Stomach smooth muscle (tissue), 2 donors: Measurements from ENCODE around the gene GRM2.

ENCODE experiments used
- H3K27ac ChIP-seq: one replicate; pipeline ENCODE4 v1.7.0; 2013; ENCODE audit warnings: mild to moderate bottlenecking, low read length, inconsistent platforms
- H3K27me3 ChIP-seq, 2 donors: one replicate each; pipeline ENCODE4 v1.7.0; 2013; ENCODE audit warnings: low read length in 2 of 2; ENCODE audit not compliant: insufficient read depth in 2 of 2, control insufficient read depth in 1 of 2
- H3K36me3 ChIP-seq, 2 donors: one replicate each; pipeline ENCODE4 v1.7.0; 2013; ENCODE audit warnings: low read length in 2 of 2; ENCODE audit not compliant: control insufficient read depth in 2 of 2, insufficient read depth in 2 of 2
- H3K4me1 ChIP-seq: one replicate; pipeline ENCODE4 v1.7.0; 2013; ENCODE audit warnings: low read length; ENCODE audit not compliant: control insufficient read depth, insufficient read depth
- H3K4me3 ChIP-seq, 2 donors: one replicate each; pipeline ENCODE4 v1.7.0; 2013; ENCODE audit warnings: low read length in 2 of 2
- H3K9ac ChIP-seq, 2 donors: one replicate each; pipeline ENCODE4 v1.7.0; 2013; ENCODE audit warnings: low read length in 2 of 2, mild to moderate bottlenecking in 1 of 2
- H3K9me3 ChIP-seq, 2 donors: one replicate each; pipeline ENCODE4 v1.7.0; 2013; ENCODE audit warnings: low read length in 2 of 2; ENCODE audit not compliant: control insufficient read depth in 2 of 2
- donor health status: healthy.
- donor health status: Pancreatic carcinoma.

Gene GRM2

DNA sequence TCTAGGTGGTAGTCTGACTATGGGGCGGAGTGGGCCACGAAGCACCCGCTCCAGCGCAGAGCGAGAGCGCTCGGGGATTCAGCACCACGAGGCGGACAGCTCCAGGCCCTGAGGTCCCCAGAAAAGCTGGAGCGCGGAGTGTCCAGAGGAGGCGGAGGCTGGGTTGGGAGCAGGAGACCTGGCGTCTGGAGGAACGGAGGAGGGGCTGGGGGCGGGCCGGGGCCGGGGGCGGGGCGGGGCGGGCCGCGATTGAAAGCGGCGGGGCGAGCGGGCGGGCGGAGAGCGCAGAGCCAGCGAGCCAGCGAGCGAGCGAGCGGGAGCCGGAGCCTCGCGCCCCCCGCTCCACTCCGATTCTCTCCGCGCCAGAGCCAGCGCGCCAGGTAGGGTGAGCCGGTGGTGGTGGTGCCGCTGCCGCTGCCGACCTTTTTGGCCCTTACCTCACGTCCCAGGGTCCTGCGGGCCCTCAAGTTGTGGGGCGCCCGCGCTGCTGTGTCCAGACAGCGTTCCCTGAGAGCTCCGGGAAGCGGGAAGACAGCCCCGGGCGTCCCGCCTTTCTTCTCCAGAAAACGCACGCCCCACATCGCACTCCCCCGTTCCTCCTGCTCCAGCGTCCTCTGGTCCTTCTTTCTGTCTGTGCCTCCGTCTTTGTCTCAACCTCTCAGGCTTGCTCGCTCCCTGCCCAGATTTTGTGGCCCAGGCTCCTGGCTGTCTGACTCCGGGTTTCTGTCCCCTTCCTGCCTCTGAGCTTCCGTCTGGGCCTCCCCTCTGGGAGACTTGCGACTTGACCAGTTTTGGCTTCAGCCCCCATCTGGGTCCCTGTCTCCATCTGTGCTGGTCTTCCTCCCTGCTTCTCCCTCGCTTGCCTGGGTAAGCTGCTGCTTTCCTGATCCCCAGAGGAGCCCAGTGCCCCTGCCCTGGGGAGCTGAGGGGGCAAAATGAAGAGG, at the start of gene GRM2:
Gene GRM2 (plus strand): TSS at position 281 of the 944 bp plus-strand sequence. CDS start 1,916 bp downstream, outside the sequence.
- H3K27ac ChIP-seq = no peak within 1 kb of the TSS
- peak within 1 kb of the TSS; percentile 31 to 58 for H3K4me3 ChIP-seq
- peaks cover 5% of the 10 kb centered on the region for H3K4me1 ChIP-seq
- H3K9ac ChIP-seq = no peak within 1 kb of the TSS
- peaks cover 0 to 12% of the 10 kb centered on the region in 2 donors for H3K27me3 ChIP-seq
- no peaks in the 10 kb centered on the region for H3K9me3 ChIP-seq
- peaks cover 4 to 18% of the 10 kb centered on the region in 2 donors for H3K36me3 ChIP-seq

DNA sequence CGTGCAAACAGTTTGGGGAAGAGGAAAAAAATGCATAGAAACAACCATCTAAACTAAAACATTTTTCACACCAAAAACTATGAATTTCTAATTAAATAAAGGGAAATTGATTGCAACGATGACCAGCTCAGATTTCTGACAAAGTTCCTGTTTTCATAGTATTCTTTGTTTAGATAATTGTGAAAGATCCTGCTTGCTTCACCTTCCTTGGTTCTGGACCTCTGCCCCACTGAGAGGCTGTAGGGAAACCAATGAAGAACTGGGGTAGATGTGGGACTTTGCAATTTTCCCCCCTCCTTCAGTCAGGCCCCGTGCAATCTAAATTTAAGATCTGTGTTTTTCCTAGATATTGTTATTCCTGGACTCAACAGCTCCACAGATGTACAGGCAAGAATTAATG, 49.6 kb upstream of the GRM2 start:
- no peak overlapping the region for H3K4me3 ChIP-seq
- peaks cover 20 to 37% of the 10 kb centered on the region in 2 donors for H3K36me3 ChIP-seq
- no peaks in the 10 kb centered on the region for H3K27me3 ChIP-seq
- no peak overlapping the region for H3K9ac ChIP-seq
- no peak overlapping the region for H3K27ac ChIP-seq
- no peaks in the 10 kb centered on the region for H3K9me3 ChIP-seq
- H3K4me1 ChIP-seq = no peaks in the 10 kb centered on the region

DNA sequence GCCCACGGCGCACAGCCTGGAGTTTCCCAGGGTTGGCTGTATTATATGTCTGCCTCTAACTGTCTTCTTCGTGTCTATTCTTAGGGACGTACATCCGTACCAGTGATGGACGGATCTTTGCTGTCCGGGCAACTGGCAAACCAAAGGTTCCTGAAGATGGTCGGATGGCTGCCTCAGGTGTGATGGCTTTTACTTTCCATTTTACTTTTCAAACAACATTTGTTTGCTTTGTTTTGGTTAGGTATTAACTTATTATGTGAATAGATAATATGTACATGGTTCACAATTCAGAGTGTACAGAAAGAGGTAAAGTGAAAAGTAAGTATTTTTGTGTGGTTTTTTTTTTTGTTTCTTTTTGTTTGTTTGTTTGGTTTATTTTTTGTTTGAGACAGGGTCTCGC, 46.9 kb upstream of the GRM2 start:
- H3K9me3 ChIP-seq = no peaks in the 10 kb centered on the region
- no peak overlapping the region for H3K27ac ChIP-seq
- no peak overlapping the region for H3K9ac ChIP-seq
- H3K27me3 ChIP-seq = no peaks in the 10 kb centered on the region
- no peaks in the 10 kb centered on the region for H3K4me1 ChIP-seq
- no peak overlapping the region for H3K4me3 ChIP-seq
- peaks cover 35 to 49% of the 10 kb centered on the region in 2 donors for H3K36me3 ChIP-seq

DNA sequence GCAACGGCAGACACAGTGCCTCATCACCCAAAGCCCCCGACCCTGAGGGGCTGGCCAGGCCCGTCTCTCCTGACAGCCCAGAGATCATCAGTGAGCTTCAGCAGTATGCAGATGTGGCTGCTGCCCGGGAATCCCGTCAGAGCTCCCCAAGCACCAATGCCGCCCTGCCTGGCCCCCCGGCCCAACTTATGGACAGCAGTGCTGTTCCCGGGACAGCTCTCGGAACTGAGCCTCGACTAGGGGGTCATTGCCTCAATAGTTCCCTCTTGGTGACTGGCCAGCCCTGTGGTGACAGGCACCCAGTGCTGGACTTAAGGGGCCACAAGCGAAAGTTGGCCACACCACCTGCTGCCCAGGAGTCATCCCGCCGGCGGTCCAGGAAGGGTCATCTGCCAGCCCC, 44.4 kb upstream of the GRM2 start:
- Histone ChIP-seq H3K9me3 (no peaks in the 10 kb centered on the region), H3K27me3 (no peaks in the 10 kb centered on the region), H3K9ac (no peak overlapping the region), H3K36me3 (peaks cover 30 to 37% of the 10 kb centered on the region in 2 donors), H3K4me1 (no peaks in the 10 kb centered on the region), H3K4me3 (no peak overlapping the region), H3K27ac (no peak overlapping the region)

DNA sequence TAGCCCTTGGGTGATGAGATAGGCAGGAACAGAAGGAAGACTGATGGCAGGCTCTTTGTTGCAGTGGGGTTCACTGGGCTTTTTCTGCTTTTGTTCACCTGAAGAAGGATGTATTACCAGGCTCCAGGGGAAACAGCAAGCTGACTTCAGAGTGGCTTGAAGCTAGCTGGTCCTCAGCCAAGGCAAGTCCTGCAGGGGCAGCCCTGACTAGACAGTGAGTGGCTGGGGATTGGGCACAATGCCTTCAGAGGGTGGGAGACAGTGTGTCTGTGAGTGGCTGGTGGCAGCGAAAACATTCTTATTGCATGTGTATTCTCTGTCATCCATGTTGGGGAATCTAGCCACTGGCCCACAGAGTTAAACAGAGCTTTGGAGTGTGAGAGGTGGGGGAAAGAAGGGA, 38.1 kb upstream of the GRM2 start:
- no peaks in the 10 kb centered on the region for H3K9me3 ChIP-seq
- no peak overlapping the region for H3K9ac ChIP-seq
- no peak overlapping the region for H3K27ac ChIP-seq
- H3K4me1 ChIP-seq = peaks cover 32% of the 10 kb centered on the region
- H3K4me3 ChIP-seq = no peak overlapping the region
- H3K27me3 ChIP-seq = no peaks in the 10 kb centered on the region
- H3K36me3 ChIP-seq = peaks cover 0 to 2% of the 10 kb centered on the region in 2 donors

DNA sequence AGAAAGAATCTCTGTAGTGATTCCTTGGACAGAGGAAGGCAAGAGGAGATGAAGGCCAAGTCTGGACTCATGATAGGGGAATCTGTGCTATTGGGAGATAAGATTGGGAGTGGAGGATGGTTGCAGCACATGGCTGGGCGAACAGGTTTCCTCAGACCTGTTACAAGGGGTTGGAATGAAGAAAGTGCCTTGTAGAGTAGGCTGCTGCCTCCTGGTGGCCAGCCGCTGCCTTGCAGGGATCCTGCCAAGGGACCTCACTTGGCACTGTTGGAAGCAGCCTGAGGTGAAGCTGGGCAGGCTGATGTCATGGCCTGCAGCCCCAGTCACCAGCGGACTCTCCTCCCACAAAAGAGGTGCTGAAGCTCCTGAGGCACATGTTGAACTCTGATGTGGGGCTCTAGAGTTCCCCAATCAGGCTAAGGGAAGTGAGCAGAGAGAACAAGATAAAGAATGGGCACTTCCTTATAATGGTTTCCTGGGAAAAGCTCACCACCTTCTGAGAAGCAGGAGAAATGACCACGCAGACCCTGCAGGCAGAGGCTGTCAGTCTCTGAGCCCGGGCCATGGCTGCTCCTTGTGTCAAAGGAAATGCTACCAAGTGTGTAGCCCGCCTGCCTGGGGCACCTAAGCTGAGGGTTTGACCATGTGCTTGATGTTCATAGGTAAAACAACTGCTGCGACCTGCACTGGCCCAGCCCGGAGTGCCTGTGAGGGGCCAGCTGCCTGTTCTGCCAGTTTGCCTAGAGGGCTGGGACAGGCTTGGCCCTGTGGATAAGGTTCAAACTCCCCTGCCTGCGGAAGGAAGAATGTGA, 37.4 kb upstream of the GRM2 start:
- Histone ChIP-seq H3K4me3 (no peak overlapping the region), H3K4me1 (peaks cover 35% of the 10 kb centered on the region), H3K27ac (no peak overlapping the region)

DNA sequence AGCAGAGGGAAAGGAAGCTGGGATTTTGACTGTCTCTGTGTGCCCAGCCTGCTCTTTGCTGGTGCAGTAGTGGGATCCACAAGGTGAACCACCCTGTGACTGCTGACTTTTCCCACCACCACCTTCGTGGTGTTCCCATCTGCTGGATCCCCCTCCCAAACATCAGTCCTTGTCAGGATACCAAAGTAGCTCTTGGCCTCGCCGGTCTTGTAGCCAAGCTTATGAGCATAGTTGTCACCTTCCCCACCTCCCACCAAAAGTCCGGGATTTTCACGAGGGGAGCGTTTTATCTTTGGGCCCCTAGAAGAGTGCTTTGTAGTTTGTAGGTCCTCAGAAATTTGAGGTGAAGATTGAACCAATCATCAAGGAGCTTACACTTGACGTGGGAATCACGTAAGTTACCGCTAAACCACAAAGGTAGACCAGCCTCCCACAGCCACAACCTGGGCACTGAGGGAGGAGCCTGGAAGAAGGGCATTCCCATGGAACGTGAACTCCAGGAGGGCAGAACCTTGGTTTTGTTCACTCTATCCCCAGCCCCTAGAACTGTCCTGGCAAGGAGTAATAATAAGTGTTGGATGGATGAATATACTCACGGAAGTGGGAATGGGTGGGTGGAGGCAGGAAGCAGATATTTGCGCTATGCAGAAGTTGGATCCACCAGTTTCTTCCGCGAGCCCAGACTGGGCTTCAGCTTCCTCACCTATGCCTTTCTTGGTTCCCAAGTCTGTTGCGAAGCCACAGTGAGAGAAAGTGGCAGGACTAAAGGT, 36.6 kb upstream of the GRM2 start:
- H3K27ac ChIP-seq = peak overlapping the region; percentile 74
- peak overlapping the region; percentile 34 to 55 for H3K9ac ChIP-seq
- H3K27me3 ChIP-seq = no peaks in the 10 kb centered on the region
- peaks cover 0 to 10% of the 10 kb centered on the region in 2 donors for H3K36me3 ChIP-seq
- no peaks in the 10 kb centered on the region for H3K9me3 ChIP-seq
- peaks cover 37% of the 10 kb centered on the region for H3K4me1 ChIP-seq
- H3K4me3 ChIP-seq = peak overlapping the region; percentile 84 to 91

More for the DNA sequence above, 37.4 kb upstream of the GRM2 start:
- no peak overlapping the region for H3K9ac ChIP-seq
- H3K27me3 ChIP-seq = no peaks in the 10 kb centered on the region
- no peaks in the 10 kb centered on the region for H3K9me3 ChIP-seq
- H3K36me3 ChIP-seq = peaks cover 0 to 4% of the 10 kb centered on the region in 2 donors

DNA sequence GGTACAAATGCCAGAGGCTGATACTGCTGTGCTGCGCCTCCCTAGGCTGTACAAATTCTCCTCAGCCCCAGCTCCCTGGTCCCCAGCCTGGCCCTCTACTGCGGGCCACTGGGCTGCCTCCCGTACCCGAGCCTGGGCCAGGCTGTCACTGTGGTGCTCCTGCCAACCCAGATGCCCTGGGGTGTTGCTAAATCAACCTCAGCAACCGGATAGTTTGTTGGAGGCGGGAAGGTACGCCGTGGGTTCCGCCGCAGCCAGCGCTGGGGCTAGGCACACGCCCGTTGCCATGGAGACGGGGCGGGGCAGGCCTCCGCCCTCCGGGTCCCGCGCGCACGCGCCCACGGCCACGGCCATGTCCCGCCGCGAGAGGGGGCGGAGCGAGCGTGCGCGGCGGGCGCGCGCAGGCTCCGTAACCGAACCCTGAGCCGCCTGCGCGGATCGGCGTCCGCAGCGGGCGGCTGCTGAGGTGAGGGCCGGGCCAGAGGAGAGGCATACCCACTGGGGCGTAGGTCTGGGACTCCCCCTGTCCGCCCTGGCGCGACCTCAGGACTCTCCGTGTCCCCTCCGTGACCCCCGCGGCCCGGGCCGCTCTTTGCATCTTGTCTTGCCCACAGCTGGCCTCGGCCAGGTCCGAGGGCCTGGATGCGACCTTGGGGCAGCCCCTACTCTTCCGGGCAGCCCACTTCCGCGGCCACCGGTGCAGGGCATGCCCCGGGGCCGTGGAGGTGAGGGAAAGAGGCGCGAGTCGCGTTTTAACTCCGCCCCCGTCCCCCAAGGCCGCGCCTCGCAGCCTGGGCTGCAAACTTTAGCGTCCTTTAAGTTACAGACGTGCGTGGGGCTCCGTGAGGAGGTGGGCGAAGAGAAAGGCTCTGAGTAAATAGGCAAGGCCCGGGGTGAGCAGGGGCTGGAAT, 35.8 kb upstream of the GRM2 start, which contains the start of gene TEX264:
Gene TEX264 (plus strand): TSS at position 430 of the 911 bp plus-strand sequence. CDS start 3,053 bp downstream, outside the sequence.
- Histone ChIP-seq H3K27me3 (no peaks in the 10 kb centered on the region), H3K4me1 (peaks cover 39% of the 10 kb centered on the region), H3K27ac (peak within 1 kb of the TSS; percentile 74), H3K4me3 (peak within 1 kb of the TSS; percentile 84 to 91), H3K9me3 (no peaks in the 10 kb centered on the region), H3K9ac (peak within 1 kb of the TSS; percentile 75 to 79), H3K36me3 (peaks cover 3 to 15% of the 10 kb centered on the region in 2 donors)

DNA sequence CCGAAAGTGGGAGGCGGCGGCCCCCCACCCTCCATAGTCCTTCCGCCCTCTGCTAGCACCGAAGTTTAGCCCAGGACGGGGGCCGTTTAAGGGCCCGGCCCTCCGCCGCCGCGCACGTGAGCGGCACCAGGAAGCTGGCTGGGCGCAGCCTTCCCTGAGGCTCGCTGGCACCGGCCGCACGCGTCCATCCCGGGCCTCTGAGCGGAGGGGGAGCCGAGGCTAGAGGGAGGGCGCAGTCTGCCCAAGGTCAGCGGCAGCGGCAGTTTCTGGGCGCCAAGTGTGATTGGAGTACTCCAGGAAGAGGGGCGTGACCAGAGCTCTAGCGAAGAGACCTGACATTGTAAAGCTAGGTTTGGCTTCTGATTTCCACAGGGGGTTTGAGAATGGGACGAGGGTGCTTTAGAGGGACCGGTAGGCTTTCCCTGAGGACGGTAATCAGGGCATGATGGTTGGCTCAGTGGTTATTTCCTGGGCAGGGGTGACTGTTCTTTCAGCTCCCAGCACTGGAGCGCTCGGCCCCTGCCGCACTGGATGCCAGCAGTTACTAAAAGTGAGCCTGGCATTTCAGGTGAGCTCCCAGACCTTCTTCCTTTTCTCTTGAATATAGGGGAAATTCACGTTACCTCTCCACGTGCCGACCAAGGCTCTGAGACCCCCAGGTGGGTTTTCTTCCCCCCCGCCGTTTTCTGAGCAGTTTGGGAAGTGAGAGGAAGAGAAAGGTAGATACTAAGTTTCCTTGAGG, 35.0 kb upstream of the GRM2 start:
- no peaks in the 10 kb centered on the region for H3K27me3 ChIP-seq
- H3K9ac ChIP-seq = peak overlapping the region; percentile 75 to 79
- H3K9me3 ChIP-seq = no peaks in the 10 kb centered on the region
- peak overlapping the region; percentile 84 to 91 for H3K4me3 ChIP-seq
- peak overlapping the region; percentile 74 for H3K27ac ChIP-seq
- H3K4me1 ChIP-seq = peaks cover 39% of the 10 kb centered on the region
- peaks cover 6 to 15% of the 10 kb centered on the region in 2 donors for H3K36me3 ChIP-seq
